ENCODE data around the gene AP2M1.

AP2M1 gene

GRCh38 chr3:184193991-184194539, 19.4 kb downstream of the AP2M1 start:
- H3K9ac ChIP-seq (ENCODE audit: low read length in 2 of 2): no peak overlapping the region
- no peaks in the 10 kb centered on the region for H3K9me3 ChIP-seq (ENCODE audit: control insufficient read depth in 2 of 2, low read length in 2 of 2)
- no peaks in the 10 kb centered on the region for H3K4me1 ChIP-seq (ENCODE audit: control insufficient read depth, insufficient read depth, low read length)
- peaks cover 44 to 58% of the 10 kb centered on the region in 2 donors for H3K36me3 ChIP-seq (ENCODE audit: control insufficient read depth in 2 of 2, insufficient read depth in 2 of 2, low read length in 2 of 2)
- H3K4me3 ChIP-seq (ENCODE audit: low read length in 2 of 2): no peak overlapping the region
- no peak overlapping the region for H3K27ac ChIP-seq (ENCODE audit: low read length)
- H3K27me3 ChIP-seq (ENCODE audit: control insufficient read depth in 1 of 2, insufficient read depth in 2 of 2, low read length in 2 of 2): no peaks in the 10 kb centered on the region

GRCh38 chr3:184196536-184196935, 21.9 kb downstream of the AP2M1 start:
- no peak overlapping the region for H3K27ac ChIP-seq (ENCODE audit: low read length)

GRCh38 chr3:184198509-184198908, 23.9 kb downstream of the AP2M1 start:
- H3K36me3 ChIP-seq (ENCODE audit: control insufficient read depth in 2 of 2, insufficient read depth in 2 of 2, low read length in 2 of 2): peaks cover 13 to 20% of the 10 kb centered on the region in 2 donors
- no peak overlapping the region for H3K27ac ChIP-seq (ENCODE audit: low read length)
- H3K27me3 ChIP-seq (ENCODE audit: control insufficient read depth in 1 of 2, insufficient read depth in 2 of 2, low read length in 2 of 2): no peaks in the 10 kb centered on the region
- H3K9me3 ChIP-seq (ENCODE audit: control insufficient read depth in 2 of 2, low read length in 2 of 2): no peaks in the 10 kb centered on the region
- H3K4me1 ChIP-seq (ENCODE audit: control insufficient read depth, insufficient read depth, low read length): no peaks in the 10 kb centered on the region
- H3K4me3 ChIP-seq (ENCODE audit: low read length in 2 of 2): no peak overlapping the region
- H3K9ac ChIP-seq (ENCODE audit: low read length in 2 of 2): no peak overlapping the region

More at GRCh38 chr3:184196536-184196935, 21.9 kb downstream of the AP2M1 start:
- no peaks in the 10 kb centered on the region for H3K4me1 ChIP-seq (ENCODE audit: control insufficient read depth, insufficient read depth, low read length)
- no peak overlapping the region for H3K9ac ChIP-seq (ENCODE audit: low read length in 2 of 2)
- no peaks in the 10 kb centered on the region for H3K9me3 ChIP-seq (ENCODE audit: control insufficient read depth in 2 of 2, low read length in 2 of 2)
- H3K36me3 ChIP-seq (ENCODE audit: control insufficient read depth in 2 of 2, insufficient read depth in 2 of 2, low read length in 2 of 2): peaks cover 25 to 37% of the 10 kb centered on the region in 2 donors
- no peak overlapping the region for H3K4me3 ChIP-seq (ENCODE audit: low read length in 2 of 2)
- H3K27me3 ChIP-seq (ENCODE audit: control insufficient read depth in 1 of 2, insufficient read depth in 2 of 2, low read length in 2 of 2): no peaks in the 10 kb centered on the region

- H3K9ac ChIP-seq (ENCODE audit: low read length in 2 of 2): no peak overlapping the region
- peaks cover 0 to 4% of the 10 kb centered on the region in 2 donors for H3K36me3 ChIP-seq (ENCODE audit: control insufficient read depth in 2 of 2, insufficient read depth in 2 of 2, low read length in 2 of 2)
- H3K4me1 ChIP-seq (ENCODE audit: control insufficient read depth, insufficient read depth, low read length): no peaks in the 10 kb centered on the region
- H3K27me3 ChIP-seq (ENCODE audit: control insufficient read depth in 1 of 2, insufficient read depth in 2 of 2, low read length in 2 of 2): no peaks in the 10 kb centered on the region
- no peak overlapping the region for H3K27ac ChIP-seq (ENCODE audit: low read length)
- no peaks in the 10 kb centered on the region for H3K9me3 ChIP-seq (ENCODE audit: control insufficient read depth in 2 of 2, low read length in 2 of 2)
- H3K4me3 ChIP-seq (ENCODE audit: low read length in 2 of 2): no peak overlapping the region
Measured at GRCh38 chr3:184200825-184201224, 26.2 kb downstream of the AP2M1 start.

GRCh38 chr3:184203526-184203925, 28.9 kb downstream of the AP2M1 start:
- Histone ChIP-seq H3K9ac (ENCODE audit: low read length in 2 of 2) (no peak overlapping the region), H3K4me3 (ENCODE audit: low read length in 2 of 2) (no peak overlapping the region), H3K9me3 (ENCODE audit: control insufficient read depth in 2 of 2, low read length in 2 of 2) (no peaks in the 10 kb centered on the region), H3K36me3 (ENCODE audit: control insufficient read depth in 2 of 2, insufficient read depth in 2 of 2, low read length in 2 of 2) (no peaks in the 10 kb centered on the region), H3K27me3 (ENCODE audit: control insufficient read depth in 1 of 2, insufficient read depth in 2 of 2, low read length in 2 of 2) (peaks cover 0 to 4% of the 10 kb centered on the region in 2 donors), H3K27ac (ENCODE audit: low read length) (no peak overlapping the region), H3K4me1 (ENCODE audit: control insufficient read depth, insufficient read depth, low read length) (no peaks in the 10 kb centered on the region)

GRCh38 chr3:184209146-184209923, 34.7 kb downstream of the AP2M1 start:
- Histone ChIP-seq H3K4me1 (ENCODE audit: control insufficient read depth, insufficient read depth, low read length) (no peaks in the 10 kb centered on the region), H3K9ac (ENCODE audit: low read length in 2 of 2) (no peak overlapping the region), H3K4me3 (ENCODE audit: low read length in 2 of 2) (no peak overlapping the region), H3K27ac (ENCODE audit: low read length) (no peak overlapping the region), H3K27me3 (ENCODE audit: control insufficient read depth in 1 of 2, insufficient read depth in 2 of 2, low read length in 2 of 2) (peaks cover 0 to 4% of the 10 kb centered on the region in 2 donors), H3K9me3 (ENCODE audit: control insufficient read depth in 2 of 2, low read length in 2 of 2) (no peaks in the 10 kb centered on the region), H3K36me3 (ENCODE audit: control insufficient read depth in 2 of 2, insufficient read depth in 2 of 2, low read length in 2 of 2) (no peaks in the 10 kb centered on the region)

GRCh38 chr3:184211297-184211696, 36.6 kb downstream of the AP2M1 start:
- Histone ChIP-seq H3K9me3 (ENCODE audit: control insufficient read depth in 2 of 2, low read length in 2 of 2) (no peaks in the 10 kb centered on the region), H3K4me1 (ENCODE audit: control insufficient read depth, insufficient read depth, low read length) (no peaks in the 10 kb centered on the region), H3K27me3 (ENCODE audit: control insufficient read depth in 1 of 2, insufficient read depth in 2 of 2, low read length in 2 of 2) (peaks cover 0 to 4% of the 10 kb centered on the region in 2 donors), H3K9ac (ENCODE audit: low read length in 2 of 2) (no peak overlapping the region), H3K36me3 (ENCODE audit: control insufficient read depth in 2 of 2, insufficient read depth in 2 of 2, low read length in 2 of 2) (no peaks in the 10 kb centered on the region), H3K4me3 (ENCODE audit: low read length in 2 of 2) (no peak overlapping the region), H3K27ac (ENCODE audit: low read length) (no peak overlapping the region)

GRCh38 chr3:184211718-184212117, 37.1 kb downstream of the AP2M1 start:
- H3K9me3 ChIP-seq (ENCODE audit: control insufficient read depth in 2 of 2, low read length in 2 of 2): no peaks in the 10 kb centered on the region
- no peak overlapping the region for H3K9ac ChIP-seq (ENCODE audit: low read length in 2 of 2)
- H3K27me3 ChIP-seq (ENCODE audit: control insufficient read depth in 1 of 2, insufficient read depth in 2 of 2, low read length in 2 of 2): peaks cover 0 to 2% of the 10 kb centered on the region in 2 donors
- H3K4me1 ChIP-seq (ENCODE audit: control insufficient read depth, insufficient read depth, low read length): no peaks in the 10 kb centered on the region
- no peaks in the 10 kb centered on the region for H3K36me3 ChIP-seq (ENCODE audit: control insufficient read depth in 2 of 2, insufficient read depth in 2 of 2, low read length in 2 of 2)
- no peak overlapping the region for H3K27ac ChIP-seq (ENCODE audit: low read length)
- H3K4me3 ChIP-seq (ENCODE audit: low read length in 2 of 2): no peak overlapping the region

GRCh38 chr3:184218814-184219213, 44.2 kb downstream of the AP2M1 start:
- Histone ChIP-seq H3K9ac (ENCODE audit: low read length in 2 of 2) (no peak overlapping the region), H3K27ac (ENCODE audit: low read length) (no peak overlapping the region), H3K27me3 (ENCODE audit: control insufficient read depth in 1 of 2, insufficient read depth in 2 of 2, low read length in 2 of 2) (peaks cover 2 to 4% of the 10 kb centered on the region in 2 donors), H3K4me1 (ENCODE audit: control insufficient read depth, insufficient read depth, low read length) (no peaks in the 10 kb centered on the region), H3K4me3 (ENCODE audit: low read length in 2 of 2) (no peak overlapping the region), H3K36me3 (ENCODE audit: control insufficient read depth in 2 of 2, insufficient read depth in 2 of 2, low read length in 2 of 2) (no peaks in the 10 kb centered on the region), H3K9me3 (ENCODE audit: control insufficient read depth in 2 of 2, low read length in 2 of 2) (no peaks in the 10 kb centered on the region)

- H3K27me3 ChIP-seq (ENCODE audit: control insufficient read depth in 1 of 2, insufficient read depth in 2 of 2, low read length in 2 of 2): peaks cover 15% of the 10 kb centered on the region in 2 donors
- H3K4me1 ChIP-seq (ENCODE audit: control insufficient read depth, insufficient read depth, low read length): no peaks in the 10 kb centered on the region
- H3K9me3 ChIP-seq (ENCODE audit: control insufficient read depth in 2 of 2, low read length in 2 of 2): no peaks in the 10 kb centered on the region
- H3K27ac ChIP-seq (ENCODE audit: low read length): no peak overlapping the region
- no peak overlapping the region for H3K9ac ChIP-seq (ENCODE audit: low read length in 2 of 2)
- no peaks in the 10 kb centered on the region for H3K36me3 ChIP-seq (ENCODE audit: control insufficient read depth in 2 of 2, insufficient read depth in 2 of 2, low read length in 2 of 2)
- no peak overlapping the region for H3K4me3 ChIP-seq (ENCODE audit: low read length in 2 of 2)
Measured at GRCh38 chr3:184222521-184222920, 47.9 kb downstream of the AP2M1 start.

- H3K36me3 ChIP-seq (ENCODE audit: control insufficient read depth in 2 of 2, insufficient read depth in 2 of 2, low read length in 2 of 2): no peaks in the 10 kb centered on the region
- H3K4me3 ChIP-seq (ENCODE audit: low read length in 2 of 2): no peak overlapping the region
- no peak overlapping the region for H3K27ac ChIP-seq (ENCODE audit: low read length)
- H3K4me1 ChIP-seq (ENCODE audit: control insufficient read depth, insufficient read depth, low read length): peaks cover 5% of the 10 kb centered on the region
- H3K9ac ChIP-seq (ENCODE audit: low read length in 2 of 2): no peak overlapping the region
- H3K27me3 ChIP-seq (ENCODE audit: control insufficient read depth in 1 of 2, insufficient read depth in 2 of 2, low read length in 2 of 2): peaks cover 26 to 29% of the 10 kb centered on the region in 2 donors
- no peaks in the 10 kb centered on the region for H3K9me3 ChIP-seq (ENCODE audit: control insufficient read depth in 2 of 2, low read length in 2 of 2)
Measured at GRCh38 chr3:184223946-184224345, 49.3 kb downstream of the AP2M1 start.
